GM12875 (cell line): ENCODE data around the gene B9D1.

Source experiments
- H3K4me3 ChIP-seq: one replicate; pipeline ENCODE4 v1.5.1; 2011; ENCODE audit warnings: low read depth, low read length, control low read depth
- CTCF ChIP-seq: IDR thresholded peaks from 2 replicates; pipeline ENCODE4 v1.5.1; 2011; ENCODE audit warnings: low read depth, mild to moderate bottlenecking, control low read depth, inconsistent platforms, low read length, moderate library complexity, borderline replicate concordance; ENCODE audit not compliant: insufficient read depth

Gene B9D1

GRCh38 chr17:19311421-19312215 lies 50.9 kb downstream of the B9D1 start:
- TF ChIP-seq CTCF = no peak
- no peak overlapping the region for H3K4me3 ChIP-seq

GRCh38 chr17:19311016-19311415 lies 51.5 kb downstream of the B9D1 start:
- H3K4me3 ChIP-seq = no peak overlapping the region
- TF ChIP-seq CTCF = no peak

GRCh38 chr17:19310151-19310550 lies 52.4 kb downstream of the B9D1 start:
- no peak for TF ChIP-seq CTCF
- H3K4me3 ChIP-seq = no peak overlapping the region

GRCh38 chr17:19309701-19310100 lies 52.8 kb downstream of the B9D1 start:
- TF ChIP-seq CTCF = no peak
- H3K4me3 ChIP-seq = no peak overlapping the region

GRCh38 chr17:19308398-19308797 lies 54.1 kb downstream of the B9D1 start:
- TF ChIP-seq CTCF = no peak
- H3K4me3 ChIP-seq = no peak overlapping the region

- no peak overlapping the region for H3K4me3 ChIP-seq
- TF ChIP-seq CTCF = no peak
Observed at GRCh38 chr17:19307521-19307920, 55.0 kb downstream of the B9D1 start.
